ENCODE data around the gene PDLIM3. TPM values are rescaled to one million over a fixed set of nuclear protein-coding genes. Genes with fewer than 3 reads are reported as not detected.

The PDLIM3 gene
- total RNA-seq, 1 experiment from 2014 or later, result 6.2 TPM

DNA sequence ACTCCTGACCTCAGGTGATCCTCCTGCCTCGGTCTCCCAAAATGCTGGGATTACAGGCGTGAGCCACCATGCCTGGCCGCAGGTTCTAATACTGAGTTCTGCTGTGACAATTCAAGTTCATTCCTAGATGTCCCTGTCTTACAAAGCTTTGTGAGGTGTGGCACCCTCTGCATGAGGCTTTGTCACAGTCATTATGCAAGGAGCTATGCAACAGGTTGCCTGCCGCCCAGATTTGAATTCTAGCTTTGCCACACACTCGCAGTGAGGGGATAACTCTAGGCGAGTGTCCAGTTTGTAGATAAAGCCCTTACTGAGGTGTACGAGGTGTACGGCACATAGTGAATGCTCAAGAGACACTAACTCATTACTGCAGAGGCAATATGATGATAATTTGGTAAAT lies 67.3 kb downstream of the PDLIM3 start:
- H3K27me3 Mint-ChIP-seq (ENCODE audit: low read depth), result peaks cover 48% of the 10 kb centered on the region
- H3K4me1 Mint-ChIP-seq, result peaks cover 32% of the 10 kb centered on the region
- ChIA-PET POLR2A (no interaction called here), CTCF (interaction anchor here (1.9 kb wide), 1 partner anchor 570 kb away, joined by 5 read pairs; no protein-coding TSS in a partner anchor)
- no peaks in the 10 kb centered on the region for H3K36me3 Mint-ChIP-seq
- ATAC-seq (no peak), DNase-seq (ENCODE audit: low spot score) (no peak)
- TF ChIP-seq NFYB (CRISPR knock-in tag; conservative IDR thresholded peaks at IDR 0.05; ENCODE audit: low read depth) (no peak), NR3C1 (CRISPR knock-in tag; conservative IDR thresholded peaks at IDR 0.05; ENCODE audit: low read depth) (no peak), FOXP1 (CRISPR knock-in tag; IDR thresholded peaks at IDR 0.05; ENCODE audit: borderline replicate concordance) (no peak), ZNF423 (CRISPR knock-in tag; IDR thresholded peaks at IDR 0.05) (no peak)
- TF ChIP-seq, protein P1, sequence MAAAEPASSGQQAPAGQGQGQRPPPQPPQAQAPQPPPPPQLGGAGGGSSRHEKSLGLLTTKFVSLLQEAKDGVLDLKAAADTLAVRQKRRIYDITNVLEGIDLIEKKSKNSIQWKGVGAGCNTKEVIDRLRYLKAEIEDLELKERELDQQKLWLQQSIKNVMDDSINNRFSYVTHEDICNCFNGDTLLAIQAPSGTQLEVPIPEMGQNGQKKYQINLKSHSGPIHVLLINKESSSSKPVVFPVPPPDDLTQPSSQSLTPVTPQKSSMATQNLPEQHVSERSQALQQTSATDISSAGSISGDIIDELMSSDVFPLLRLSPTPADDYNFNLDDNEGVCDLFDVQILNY (CRISPR knock-in tag; IDR thresholded peaks at IDR 0.05), result no peak
- TF ChIP-seq, protein P2, sequence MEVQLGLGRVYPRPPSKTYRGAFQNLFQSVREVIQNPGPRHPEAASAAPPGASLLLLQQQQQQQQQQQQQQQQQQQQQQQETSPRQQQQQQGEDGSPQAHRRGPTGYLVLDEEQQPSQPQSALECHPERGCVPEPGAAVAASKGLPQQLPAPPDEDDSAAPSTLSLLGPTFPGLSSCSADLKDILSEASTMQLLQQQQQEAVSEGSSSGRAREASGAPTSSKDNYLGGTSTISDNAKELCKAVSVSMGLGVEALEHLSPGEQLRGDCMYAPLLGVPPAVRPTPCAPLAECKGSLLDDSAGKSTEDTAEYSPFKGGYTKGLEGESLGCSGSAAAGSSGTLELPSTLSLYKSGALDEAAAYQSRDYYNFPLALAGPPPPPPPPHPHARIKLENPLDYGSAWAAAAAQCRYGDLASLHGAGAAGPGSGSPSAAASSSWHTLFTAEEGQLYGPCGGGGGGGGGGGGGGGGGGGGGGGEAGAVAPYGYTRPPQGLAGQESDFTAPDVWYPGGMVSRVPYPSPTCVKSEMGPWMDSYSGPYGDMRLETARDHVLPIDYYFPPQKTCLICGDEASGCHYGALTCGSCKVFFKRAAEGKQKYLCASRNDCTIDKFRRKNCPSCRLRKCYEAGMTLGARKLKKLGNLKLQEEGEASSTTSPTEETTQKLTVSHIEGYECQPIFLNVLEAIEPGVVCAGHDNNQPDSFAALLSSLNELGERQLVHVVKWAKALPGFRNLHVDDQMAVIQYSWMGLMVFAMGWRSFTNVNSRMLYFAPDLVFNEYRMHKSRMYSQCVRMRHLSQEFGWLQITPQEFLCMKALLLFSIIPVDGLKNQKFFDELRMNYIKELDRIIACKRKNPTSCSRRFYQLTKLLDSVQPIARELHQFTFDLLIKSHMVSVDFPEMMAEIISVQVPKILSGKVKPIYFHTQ (CRISPR knock-in tag; IDR thresholded peaks at IDR 0.05), result no peak
- TF ChIP-seq, protein P3, sequence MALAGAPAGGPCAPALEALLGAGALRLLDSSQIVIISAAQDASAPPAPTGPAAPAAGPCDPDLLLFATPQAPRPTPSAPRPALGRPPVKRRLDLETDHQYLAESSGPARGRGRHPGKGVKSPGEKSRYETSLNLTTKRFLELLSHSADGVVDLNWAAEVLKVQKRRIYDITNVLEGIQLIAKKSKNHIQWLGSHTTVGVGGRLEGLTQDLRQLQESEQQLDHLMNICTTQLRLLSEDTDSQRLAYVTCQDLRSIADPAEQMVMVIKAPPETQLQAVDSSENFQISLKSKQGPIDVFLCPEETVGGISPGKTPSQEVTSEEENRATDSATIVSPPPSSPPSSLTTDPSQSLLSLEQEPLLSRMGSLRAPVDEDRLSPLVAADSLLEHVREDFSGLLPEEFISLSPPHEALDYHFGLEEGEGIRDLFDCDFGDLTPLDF (CRISPR knock-in tag; IDR thresholded peaks at IDR 0.05), result no peak
- no peak overlapping the region for H3K4me3 Mint-ChIP-seq
- no peaks in the 10 kb centered on the region; the same call in 1 of the 2 replicates for H3K9me3 Mint-ChIP-seq
- H3K27ac Mint-ChIP-seq, result no peak overlapping the region

DNA sequence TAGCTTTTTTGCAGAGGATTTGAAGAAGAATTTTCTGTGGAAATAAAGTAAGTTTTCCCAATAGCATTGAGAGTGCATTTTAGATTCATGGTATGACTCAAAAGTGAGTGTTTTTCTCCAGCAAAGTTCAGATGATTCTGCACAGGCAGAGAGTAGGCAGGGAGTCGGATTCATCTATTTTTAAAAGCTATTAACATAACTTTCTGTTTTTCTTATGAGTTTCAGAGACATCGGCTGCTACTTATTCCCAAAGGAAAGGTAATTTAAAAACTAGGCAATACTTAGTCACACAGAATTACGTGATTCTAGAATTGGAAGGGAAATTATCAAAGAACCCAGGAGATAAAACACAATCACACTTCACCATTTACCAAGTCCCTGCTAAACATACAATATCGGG lies 68.2 kb downstream of the PDLIM3 start:
- Mint-ChIP-seq H3K27ac (no peak overlapping the region), H3K36me3 (no peaks in the 10 kb centered on the region), H3K4me1 (peaks cover 32% of the 10 kb centered on the region), H3K4me3 (no peak overlapping the region), H3K9me3 (no peaks in the 10 kb centered on the region), H3K27me3 (ENCODE audit: low read depth) (peaks cover 39% of the 10 kb centered on the region)
- ChIA-PET POLR2A (no interaction called here), CTCF (interaction anchor here (1.9 kb wide), 1 partner anchor 571 kb away, joined by 5 read pairs; no protein-coding TSS in a partner anchor)
- DNase-seq (ENCODE audit: low spot score) (no peak), ATAC-seq (no peak)
- no peak for TF ChIP-seq ZBTB21 (CRISPR knock-in tag; IDR thresholded peaks at IDR 0.05; ENCODE audit: borderline replicate concordance)
- TF ChIP-seq, protein P4, sequence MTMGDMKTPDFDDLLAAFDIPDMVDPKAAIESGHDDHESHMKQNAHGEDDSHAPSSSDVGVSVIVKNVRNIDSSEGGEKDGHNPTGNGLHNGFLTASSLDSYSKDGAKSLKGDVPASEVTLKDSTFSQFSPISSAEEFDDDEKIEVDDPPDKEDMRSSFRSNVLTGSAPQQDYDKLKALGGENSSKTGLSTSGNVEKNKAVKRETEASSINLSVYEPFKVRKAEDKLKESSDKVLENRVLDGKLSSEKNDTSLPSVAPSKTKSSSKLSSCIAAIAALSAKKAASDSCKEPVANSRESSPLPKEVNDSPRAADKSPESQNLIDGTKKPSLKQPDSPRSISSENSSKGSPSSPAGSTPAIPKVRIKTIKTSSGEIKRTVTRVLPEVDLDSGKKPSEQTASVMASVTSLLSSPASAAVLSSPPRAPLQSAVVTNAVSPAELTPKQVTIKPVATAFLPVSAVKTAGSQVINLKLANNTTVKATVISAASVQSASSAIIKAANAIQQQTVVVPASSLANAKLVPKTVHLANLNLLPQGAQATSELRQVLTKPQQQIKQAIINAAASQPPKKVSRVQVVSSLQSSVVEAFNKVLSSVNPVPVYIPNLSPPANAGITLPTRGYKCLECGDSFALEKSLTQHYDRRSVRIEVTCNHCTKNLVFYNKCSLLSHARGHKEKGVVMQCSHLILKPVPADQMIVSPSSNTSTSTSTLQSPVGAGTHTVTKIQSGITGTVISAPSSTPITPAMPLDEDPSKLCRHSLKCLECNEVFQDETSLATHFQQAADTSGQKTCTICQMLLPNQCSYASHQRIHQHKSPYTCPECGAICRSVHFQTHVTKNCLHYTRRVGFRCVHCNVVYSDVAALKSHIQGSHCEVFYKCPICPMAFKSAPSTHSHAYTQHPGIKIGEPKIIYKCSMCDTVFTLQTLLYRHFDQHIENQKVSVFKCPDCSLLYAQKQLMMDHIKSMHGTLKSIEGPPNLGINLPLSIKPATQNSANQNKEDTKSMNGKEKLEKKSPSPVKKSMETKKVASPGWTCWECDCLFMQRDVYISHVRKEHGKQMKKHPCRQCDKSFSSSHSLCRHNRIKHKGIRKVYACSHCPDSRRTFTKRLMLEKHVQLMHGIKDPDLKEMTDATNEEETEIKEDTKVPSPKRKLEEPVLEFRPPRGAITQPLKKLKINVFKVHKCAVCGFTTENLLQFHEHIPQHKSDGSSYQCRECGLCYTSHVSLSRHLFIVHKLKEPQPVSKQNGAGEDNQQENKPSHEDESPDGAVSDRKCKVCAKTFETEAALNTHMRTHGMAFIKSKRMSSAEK (CRISPR knock-in tag; IDR thresholded peaks at IDR 0.05; ENCODE audit: borderline replicate concordance), result no peak
- TF ChIP-seq, protein P5, sequence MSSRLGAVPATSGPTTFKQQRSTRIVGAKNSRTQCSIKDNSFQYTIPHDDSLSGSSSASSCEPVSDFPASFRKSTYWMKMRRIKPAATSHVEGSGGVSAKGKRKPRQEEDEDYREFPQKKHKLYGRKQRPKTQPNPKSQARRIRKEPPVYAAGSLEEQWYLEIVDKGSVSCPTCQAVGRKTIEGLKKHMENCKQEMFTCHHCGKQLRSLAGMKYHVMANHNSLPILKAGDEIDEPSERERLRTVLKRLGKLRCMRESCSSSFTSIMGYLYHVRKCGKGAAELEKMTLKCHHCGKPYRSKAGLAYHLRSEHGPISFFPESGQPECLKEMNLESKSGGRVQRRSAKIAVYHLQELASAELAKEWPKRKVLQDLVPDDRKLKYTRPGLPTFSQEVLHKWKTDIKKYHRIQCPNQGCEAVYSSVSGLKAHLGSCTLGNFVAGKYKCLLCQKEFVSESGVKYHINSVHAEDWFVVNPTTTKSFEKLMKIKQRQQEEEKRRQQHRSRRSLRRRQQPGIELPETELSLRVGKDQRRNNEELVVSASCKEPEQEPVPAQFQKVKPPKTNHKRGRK (CRISPR knock-in tag; IDR thresholded peaks at IDR 0.05; ENCODE audit: borderline replicate concordance), result no peak
- no peak for TF ChIP-seq PRRX2 (CRISPR knock-in tag; IDR thresholded peaks at IDR 0.05)
- no peak for TF ChIP-seq ZNF121 (CRISPR knock-in tag; IDR thresholded peaks at IDR 0.05)
- TF ChIP-seq, protein P6, sequence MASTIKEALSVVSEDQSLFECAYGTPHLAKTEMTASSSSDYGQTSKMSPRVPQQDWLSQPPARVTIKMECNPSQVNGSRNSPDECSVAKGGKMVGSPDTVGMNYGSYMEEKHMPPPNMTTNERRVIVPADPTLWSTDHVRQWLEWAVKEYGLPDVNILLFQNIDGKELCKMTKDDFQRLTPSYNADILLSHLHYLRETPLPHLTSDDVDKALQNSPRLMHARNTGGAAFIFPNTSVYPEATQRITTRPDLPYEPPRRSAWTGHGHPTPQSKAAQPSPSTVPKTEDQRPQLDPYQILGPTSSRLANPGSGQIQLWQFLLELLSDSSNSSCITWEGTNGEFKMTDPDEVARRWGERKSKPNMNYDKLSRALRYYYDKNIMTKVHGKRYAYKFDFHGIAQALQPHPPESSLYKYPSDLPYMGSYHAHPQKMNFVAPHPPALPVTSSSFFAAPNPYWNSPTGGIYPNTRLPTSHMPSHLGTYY (CRISPR knock-in tag; IDR thresholded peaks at IDR 0.05), result no peak
- TF ChIP-seq, protein P7, sequence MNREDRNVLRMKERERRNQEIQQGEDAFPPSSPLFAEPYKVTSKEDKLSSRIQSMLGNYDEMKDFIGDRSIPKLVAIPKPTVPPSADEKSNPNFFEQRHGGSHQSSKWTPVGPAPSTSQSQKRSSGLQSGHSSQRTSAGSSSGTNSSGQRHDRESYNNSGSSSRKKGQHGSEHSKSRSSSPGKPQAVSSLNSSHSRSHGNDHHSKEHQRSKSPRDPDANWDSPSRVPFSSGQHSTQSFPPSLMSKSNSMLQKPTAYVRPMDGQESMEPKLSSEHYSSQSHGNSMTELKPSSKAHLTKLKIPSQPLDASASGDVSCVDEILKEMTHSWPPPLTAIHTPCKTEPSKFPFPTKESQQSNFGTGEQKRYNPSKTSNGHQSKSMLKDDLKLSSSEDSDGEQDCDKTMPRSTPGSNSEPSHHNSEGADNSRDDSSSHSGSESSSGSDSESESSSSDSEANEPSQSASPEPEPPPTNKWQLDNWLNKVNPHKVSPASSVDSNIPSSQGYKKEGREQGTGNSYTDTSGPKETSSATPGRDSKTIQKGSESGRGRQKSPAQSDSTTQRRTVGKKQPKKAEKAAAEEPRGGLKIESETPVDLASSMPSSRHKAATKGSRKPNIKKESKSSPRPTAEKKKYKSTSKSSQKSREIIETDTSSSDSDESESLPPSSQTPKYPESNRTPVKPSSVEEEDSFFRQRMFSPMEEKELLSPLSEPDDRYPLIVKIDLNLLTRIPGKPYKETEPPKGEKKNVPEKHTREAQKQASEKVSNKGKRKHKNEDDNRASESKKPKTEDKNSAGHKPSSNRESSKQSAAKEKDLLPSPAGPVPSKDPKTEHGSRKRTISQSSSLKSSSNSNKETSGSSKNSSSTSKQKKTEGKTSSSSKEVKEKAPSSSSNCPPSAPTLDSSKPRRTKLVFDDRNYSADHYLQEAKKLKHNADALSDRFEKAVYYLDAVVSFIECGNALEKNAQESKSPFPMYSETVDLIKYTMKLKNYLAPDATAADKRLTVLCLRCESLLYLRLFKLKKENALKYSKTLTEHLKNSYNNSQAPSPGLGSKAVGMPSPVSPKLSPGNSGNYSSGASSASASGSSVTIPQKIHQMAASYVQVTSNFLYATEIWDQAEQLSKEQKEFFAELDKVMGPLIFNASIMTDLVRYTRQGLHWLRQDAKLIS (CRISPR knock-in tag; IDR thresholded peaks at IDR 0.05; ENCODE audit: borderline replicate concordance), result no peak
- no peak for TF ChIP-seq ELF4 (CRISPR knock-in tag; IDR thresholded peaks at IDR 0.05; ENCODE audit: low read depth)
- no peak for TF ChIP-seq ZNF416 (CRISPR knock-in tag; IDR thresholded peaks at IDR 0.05)
- no peak for TF ChIP-seq TP53 (CRISPR knock-in tag; IDR thresholded peaks at IDR 0.05)
- no peak for TF ChIP-seq ESRRA (CRISPR knock-in tag; IDR thresholded peaks at IDR 0.05; ENCODE audit: borderline replicate concordance)

All from WTC11 (cell line).